Activated CD4-positive, alpha-beta T cell treated with anti-CD3 and anti-CD28 coated beads for 4 hours (primary cell): Measurements from ENCODE around the gene BEND3.
"Not testable (repeated sequence)": the region's sequence is repeated elsewhere in the genome, so short reads cannot be mapped to it uniquely, and the experiment has no call there.

ENCODE experiments used
- DNase-seq, 2 donors: peaks; one replicate each; pipeline ENCODE4 v3.0.0-alpha.2; 2020

BEND3 gene

DNA sequence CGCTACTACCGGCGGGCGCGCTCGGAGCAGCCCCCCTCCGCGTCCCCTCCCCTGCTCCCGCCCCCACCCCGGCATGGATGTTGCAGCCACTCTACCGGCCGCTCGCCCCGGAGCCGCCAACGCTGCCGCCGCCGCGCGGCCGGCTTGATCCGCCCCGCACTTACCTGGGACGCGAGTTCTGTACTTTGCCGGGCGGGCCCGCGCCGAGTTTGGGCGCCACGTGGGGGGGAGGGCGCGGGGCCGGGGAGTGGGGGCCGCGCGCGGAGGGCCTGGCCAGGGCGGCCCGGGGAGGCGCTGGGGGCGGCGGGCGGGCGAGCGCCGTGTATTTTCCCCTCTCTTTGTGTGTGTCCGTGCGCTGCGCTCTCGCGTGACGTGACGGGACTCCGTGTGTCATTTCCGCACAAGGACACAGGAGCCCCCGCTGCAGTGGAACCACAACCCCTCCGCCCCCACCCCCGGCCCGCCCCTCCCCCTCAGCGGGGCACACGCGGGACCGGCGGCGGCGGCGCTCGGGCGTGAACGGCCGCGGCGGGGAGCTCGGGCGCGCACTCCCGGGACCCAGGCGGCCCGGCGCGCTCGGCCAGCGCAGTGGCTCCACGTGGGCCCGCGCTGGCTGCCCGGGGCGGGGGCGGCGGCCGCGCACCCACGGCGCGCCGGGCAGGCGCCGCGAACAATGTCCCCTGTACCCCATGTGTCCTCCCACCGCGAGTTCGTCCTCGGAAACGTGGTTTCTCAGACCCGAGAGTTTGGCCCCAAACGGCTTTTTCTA is at the start of gene BEND3:
Gene BEND3 (minus strand): TSS at position 590 of the 769 bp plus-strand sequence. CDS start 16,230 bp downstream, outside the sequence.
- DNase-seq = peak; percentile 69 to 74

DNA sequence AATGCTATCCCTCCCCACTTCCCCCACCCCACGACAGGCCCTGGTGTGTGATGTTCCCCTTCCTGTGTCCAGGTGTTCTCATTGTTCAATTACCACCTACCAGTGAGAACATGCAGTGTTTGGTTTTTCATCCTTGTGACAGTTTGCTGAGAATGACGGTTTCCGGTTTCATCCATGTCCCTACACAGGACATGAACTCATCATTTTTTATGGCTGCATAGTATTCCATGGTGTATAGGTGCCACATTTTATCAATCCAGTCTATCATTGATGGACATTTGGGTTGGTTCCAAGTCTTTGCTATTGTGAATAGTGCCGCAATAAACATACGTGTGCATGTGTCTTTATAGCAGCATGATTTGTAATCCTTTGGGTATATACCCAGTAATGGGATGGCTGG is 49.0 kb upstream of the BEND3 start:
- not testable (repeated sequence) for DNase-seq

DNA sequence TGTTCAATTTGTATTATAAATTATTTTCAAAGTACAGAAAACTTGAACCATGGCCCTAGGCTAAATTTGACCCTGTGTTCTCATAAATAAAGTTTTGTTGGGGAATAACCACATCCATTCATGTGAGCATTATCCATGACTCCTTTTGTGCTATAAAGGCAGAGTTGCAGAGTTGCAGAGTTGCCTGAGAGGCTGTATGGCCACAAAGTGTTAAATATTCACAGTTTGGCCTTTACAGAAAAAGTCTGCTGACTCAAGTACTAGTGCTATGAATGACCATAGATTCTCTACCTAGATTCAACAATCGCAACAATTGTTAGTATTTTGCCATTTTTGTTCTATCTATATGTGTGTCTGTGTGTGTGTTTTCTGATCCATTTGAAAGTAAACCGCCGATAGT is 46.2 kb upstream of the BEND3 start:
- no peak for DNase-seq

DNA sequence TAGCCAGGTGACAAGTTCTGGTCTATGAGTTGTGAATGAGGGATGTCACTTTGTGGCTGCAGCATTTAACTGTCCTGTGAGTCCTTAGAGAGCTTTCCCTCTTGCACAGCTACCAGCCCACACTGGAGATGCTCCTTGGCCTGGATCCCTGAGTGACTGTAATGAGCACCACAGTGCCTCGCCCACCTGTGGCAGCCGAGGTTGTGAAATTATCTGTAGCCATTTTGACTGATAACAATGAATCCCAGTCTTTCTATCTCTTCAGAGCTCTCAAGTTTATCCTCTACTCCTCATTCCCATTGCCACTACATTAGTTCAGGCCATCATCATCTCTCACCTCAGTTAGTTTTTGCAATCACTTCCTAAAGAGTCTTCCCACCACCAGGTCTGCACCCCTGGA is 41.3 kb upstream of the BEND3 start:
- no peak for DNase-seq

DNA sequence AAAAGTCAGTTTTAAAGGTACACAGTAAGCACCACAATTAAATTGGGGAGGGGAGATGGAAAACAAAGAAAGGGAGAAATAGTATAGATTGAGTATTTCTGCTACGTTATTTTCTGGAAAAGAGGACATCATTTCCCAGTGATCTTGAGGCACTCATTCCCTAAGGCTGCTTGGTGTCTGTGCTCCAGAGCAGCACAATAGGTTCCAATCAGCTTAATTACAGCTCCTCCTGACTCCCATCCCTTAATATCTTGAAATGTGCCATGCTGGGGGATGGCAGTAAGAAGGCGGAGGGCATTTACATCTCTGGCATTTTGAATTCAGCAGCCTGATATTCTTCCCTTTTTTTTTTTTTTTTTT is 39.5 kb upstream of the BEND3 start:
- DNase-seq = no peak

DNA sequence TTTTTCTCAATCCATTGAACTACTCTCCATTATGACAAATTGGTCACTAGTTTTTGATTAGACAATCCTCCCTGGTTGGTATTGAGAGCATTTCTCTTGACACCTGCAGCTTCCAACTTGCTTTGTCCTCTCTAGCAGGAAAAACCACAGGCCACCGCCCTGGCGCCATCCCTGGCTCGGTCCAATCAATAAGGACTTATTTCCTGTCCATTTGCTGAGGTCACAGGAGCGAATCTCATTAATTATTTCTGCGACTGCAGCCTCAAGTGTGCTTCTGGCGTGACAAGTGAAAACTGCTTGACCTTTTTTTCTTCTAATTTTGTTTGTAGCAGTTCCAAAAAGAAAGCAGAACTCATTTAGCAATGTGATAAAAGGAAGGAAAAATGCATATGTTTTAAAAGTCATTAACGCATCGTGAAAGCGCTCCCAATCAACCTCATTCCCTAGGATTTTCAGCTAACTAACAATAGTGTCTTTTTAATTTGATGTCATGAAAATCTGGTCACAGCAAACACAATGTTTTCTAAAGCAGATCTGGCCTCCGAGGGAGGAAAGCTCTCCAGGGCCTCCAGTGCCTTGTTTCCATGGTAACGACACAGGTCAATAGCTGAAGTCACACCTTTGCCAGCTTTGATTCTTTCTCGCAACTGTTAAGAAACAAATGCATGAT is 39.0 kb upstream of the BEND3 start:
- no peak for DNase-seq

DNA sequence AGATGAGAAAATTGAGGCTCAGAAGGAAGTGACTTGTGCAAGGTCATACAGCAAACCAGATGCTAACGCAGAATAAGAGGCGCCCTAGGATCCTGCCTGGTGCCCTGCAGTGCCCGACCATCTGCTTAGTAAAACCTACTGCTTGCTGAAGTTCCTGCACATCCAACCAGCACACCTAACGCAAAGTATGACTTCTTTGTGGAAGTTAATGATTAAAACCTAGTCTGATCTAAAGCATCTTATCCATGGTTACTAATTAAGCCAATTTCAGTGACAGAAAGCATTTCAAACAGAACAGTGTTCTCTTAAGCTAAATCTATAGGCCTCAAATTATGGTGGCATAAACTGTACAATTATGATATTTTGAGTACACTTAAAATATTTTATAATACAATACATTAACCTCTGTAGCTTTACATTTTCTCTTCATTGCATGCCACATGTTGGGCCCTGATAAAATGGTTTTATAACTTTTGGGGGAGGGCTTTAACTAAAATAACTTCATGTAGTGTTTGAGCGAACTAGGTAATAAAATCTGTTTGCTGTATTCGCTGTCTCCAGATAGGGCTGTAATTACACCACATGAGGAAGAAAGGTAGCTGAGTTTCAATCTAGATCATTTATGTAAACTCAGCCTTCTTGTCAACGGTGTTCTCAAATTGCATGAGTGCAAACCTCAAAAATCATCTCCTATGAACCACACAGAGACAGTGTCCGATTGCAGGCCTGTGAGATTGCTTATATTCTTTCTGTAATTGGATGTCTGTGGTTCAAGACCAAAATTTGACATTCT is 37.5 kb upstream of the BEND3 start:
- no peak for DNase-seq

DNA sequence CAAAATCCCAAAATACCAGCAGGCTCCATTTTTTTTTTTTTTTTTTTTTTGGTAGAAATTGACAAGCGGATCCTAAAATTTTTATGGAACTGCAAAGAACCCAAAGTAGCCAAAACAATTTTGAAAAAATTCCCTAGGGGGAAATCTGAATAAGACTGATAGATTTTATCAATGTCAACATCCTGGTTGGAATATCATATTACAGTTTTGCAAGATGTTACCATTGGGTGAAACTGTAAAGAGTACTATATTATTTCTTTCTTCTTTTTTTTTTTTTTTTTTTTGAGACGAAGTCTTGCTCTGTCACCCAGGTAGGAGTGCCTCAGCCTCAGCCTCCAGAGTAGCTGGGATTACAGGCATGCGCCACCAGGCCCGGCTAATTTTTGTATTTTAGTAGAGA is 29.4 kb upstream of the BEND3 start:
- DNase-seq = no peak

DNA sequence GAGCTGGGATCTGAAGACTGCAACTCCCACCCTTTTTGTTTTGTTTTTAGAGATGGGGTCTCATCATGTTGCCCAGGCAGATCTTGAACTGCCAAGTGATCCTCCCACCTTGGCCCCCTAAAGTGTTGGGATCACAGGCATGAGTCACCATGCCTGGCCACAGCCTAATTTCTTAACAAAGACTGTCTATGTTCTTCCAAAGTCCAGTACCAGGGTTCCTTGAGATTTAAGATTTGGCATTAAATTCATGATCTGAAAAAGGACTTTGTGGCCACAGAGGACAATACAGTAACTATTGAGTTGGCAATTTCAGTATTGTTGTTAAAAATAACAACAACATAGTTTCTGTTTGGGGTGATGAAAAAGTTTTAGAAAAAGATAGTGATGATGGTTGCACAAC is 28.7 kb upstream of the BEND3 start:
- no peak for DNase-seq

DNA sequence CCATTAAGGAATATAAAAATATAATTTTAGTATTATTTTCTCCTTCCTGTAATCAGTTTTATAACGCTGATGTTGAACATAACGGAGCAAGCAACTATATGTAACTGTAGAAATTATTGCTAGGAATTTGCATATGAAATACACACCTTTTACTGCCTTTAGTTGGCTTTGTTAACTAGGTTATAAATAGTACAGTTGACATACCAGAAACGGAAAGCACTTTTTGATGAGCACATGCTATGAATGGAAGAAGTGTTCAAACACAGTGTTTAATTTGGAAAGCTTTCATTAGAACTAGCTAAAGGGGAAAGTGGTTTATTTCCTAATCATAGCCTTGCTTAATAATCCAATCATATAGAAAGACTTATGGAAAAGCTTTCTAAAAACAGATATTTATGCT is 25.3 kb upstream of the BEND3 start:
- DNase-seq = no peak

DNA sequence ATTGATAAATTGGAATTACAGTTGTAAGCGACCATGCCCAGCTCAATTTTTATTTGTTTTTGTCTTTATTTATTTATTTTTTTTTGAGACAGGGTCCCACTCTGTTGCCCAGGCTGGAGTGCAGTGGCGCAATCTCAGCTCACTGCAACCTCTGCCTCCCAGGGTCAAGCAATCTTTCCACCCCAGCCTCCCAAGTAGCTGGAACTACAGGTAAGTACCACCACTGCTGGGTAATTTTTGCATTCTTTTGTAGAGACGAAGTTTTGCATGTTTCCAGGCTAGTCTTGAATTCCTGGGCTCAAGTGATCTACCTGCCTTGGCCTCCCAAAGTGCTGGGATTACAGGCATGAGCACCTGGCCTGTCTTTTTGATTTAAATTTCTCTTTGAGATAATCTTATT is 21.0 kb upstream of the BEND3 start:
- DNase-seq = not testable (repeated sequence)

DNA sequence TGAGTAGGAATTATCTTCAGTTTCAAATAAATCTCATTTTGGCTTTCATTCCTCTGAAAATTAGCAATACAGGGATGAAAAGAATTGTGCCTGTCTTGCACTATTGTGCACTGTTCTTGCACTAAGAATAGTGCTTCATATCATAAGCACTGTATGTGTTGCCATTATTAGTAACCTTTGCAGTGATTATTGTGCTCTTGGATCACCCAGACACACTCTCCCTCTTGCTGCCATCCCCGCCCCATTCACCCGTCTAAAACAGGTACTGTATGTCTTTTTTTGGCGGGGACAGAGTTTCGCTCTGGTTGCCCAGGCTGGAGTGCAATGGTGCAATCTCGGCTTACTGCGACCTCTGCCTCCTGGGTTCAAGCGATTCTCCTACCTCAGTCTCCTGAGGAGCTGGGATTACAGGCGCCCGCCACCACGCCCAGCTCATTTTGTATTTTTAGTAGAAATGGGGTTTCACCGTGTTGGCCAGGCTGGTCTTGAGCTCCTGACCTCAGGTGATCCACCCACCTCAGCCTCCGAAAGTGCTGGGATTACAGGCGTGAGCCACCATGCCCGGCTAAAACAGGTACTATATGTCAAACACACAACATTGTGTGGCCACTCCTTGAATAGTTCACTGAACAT is 19.8 kb upstream of the BEND3 start:
- DNase-seq = not testable (repeated sequence)

DNA sequence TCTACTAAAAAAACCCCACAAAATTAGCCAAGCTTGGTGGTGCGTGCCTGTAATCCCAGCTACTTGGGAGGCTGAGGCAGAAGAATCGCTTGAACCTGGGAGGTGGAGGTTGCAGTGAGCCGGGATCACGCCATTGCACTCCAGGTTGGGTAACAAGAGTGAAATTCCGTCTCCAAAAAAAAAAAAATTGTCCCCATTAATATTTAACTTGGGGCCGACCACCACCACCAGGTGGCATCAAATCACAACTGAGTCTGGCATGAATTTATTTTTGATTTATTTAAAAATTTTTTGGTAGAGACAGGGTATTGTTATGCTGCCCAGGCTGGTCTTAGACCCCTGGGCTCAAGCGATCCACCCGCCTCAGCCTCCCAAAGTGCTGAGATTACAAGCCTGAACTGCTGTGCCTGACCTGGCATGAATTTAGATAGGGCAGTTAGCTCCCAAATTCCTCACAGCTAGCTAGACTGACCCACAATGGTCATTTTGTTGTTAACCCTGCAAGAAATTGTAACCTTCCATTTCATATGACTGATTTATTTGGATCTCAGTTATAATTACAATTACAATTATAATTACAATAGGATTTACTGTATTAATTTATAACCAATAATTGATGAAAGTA is 17.1 kb upstream of the BEND3 start:
- DNase-seq = peak in 1 of 2 donors; percentile 11

DNA sequence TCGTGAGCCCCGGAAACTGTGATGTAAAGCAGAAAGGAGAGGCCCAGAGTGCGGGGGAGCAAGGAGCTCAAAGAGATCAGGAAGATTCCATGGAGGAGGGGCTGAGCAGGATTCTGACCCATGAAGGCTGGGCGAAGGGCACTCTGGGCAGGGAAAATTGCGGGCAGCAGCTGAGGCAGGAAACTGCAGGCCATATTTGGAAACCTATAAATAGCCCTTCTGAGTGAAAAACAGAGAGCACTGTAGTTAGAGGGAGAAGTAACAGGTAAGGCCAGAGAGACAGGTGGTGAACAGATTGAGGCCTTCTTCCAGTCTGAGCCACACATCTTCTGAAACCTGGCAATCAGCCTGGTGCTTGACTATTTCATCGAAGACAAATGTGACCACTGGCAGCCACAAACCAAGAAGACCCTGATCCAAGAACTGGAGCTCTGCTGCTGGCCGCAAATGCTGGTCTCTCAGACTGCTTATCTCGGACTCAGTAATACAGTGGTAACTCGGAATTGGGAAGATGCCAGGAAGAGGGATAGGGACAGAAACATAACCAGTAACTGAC is 14.1 kb upstream of the BEND3 start:
- no peak for DNase-seq

DNA sequence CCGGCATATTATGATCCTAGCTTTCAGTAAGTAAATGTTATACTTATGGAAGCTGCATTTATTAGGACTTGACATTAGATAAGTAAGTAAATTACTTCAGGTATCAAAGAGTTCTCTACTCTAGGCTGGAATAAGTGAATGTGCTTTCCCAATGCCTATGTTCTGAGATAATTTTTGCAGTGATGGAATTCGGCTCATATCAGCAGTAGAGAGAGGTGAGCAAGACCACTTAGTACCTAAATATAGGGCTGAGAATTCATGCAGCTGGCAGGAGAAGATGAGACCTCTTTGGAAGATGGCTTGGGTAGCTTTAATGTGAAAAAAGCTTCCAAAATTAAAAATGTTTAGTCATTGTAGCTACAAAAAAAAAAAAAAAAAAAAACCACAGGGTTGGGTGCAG is 13.3 kb upstream of the BEND3 start:
- no peak for DNase-seq

DNA sequence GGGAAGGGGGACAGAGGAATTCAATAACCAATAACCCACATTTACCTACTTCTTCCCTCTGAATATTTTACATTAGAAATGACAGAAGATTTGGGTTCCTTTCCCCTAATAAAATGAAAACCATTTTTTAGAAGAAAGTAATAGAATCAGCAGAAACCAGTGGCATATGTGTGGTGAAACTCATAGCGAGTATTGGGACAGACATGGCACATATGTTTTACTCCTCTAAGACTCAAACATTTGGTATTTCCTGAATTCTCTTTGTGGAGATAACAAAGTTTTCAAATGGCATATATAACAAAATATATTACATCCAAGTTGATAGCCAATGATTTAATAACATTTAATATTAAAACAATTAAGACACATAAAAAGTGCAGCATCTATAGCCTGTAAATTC is 12.9 kb upstream of the BEND3 start:
- DNase-seq = no peak

DNA sequence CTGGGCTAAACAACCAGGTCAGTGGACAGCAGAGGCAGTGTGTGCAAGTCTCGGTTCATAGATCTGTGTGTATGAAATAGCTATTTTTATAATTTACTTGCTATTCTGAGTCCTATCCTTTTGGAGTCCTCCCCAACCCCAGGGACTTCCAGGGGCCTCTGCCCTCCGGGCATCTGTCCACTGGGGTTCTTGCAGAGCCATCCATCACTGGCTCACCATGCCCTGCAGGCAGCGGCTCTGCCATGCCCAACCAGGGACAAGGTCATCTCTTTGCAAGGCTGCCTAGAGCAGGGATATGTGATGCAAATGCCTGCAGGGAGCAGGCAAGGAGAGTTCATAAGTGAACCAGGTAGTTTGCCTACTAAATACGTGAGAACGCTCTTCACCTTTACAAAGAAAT is 10.5 kb upstream of the BEND3 start:
- DNase-seq = no peak

DNA sequence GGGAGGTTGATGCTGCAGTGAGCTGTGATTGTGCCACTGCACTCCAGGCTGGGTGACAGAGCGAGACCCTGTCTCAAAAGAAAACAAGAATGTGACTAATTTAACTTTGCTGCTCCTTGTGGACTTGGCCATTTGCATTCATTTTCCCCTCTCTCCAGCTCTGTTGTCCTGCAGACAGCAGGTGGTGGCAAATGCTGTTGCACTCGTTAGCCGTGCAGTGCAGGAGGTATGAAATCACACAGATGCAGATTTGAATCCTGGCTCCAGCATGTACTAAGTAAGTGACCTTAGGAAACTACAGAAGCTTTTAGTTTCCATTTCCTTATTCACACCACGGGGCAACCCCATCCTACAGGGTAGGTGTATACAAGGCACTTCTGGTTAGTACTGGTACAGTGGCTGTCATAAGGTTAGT is 9.6 kb upstream of the BEND3 start:
- no peak for DNase-seq

DNA sequence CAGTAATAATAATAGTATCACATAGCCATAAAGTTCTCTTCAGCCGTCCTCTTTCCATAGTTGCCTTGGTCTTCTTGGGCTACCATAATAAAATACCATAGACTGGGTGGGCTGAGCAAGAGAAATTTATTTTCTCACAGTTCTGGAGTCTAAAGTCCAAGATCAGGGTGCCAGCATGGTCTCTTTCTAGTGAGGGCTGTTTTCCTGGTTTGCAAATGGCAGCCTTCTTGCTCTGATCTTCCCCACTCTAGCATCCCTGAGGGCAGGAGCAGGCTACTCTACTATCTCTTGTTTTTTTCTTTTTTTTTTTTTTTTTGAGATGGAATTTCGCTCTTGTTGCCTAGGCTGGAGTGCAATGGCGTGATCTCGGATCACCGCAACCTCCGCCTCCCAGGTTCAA is 8.2 kb upstream of the BEND3 start:
- no peak for DNase-seq

DNA sequence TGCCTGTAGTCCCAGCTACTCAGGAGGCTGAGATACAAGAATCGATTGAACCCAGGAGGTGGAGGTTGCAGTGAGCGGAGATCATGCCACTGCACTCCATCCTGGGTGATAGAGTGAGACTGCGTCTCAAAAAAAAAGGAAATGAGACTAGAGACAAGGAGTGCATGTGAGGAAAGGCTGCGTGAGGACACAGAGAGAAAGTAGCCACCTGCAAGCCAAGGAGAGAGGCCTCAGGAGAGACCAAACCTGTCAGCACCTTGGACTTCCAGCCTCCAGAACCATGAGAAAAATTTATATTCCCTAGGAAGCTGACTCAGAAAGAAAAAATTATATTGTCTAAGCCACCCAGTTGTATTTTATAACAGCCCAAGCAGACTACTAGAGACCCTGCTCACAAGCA is 7.4 kb upstream of the BEND3 start:
- DNase-seq = no peak

DNA sequence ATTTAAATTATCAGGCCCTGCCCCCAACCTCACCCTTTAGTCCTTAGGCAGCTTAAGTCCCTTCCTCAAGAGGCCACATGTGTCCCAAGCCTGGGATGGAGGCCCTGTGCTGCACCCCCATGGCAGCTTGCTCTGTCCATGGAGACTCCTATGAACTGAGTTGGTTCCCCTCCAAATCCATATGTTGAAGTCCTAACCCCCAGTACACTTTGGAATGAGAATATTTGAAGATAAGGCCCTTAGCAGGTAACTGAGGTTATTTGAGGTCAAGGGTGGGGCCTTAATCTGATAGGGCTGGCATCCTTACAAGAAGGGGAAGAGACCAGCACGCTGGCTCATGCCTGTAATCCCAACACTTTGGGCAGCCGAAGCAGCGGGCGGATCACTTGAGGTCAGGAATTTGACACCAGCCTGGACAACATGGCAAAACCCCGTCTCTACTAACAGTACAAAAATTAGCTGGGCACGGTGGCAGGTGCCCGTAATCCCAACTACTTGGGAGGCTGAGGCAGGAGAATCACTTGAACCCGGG is 6.7 kb upstream of the BEND3 start:
- no peak for DNase-seq

DNA sequence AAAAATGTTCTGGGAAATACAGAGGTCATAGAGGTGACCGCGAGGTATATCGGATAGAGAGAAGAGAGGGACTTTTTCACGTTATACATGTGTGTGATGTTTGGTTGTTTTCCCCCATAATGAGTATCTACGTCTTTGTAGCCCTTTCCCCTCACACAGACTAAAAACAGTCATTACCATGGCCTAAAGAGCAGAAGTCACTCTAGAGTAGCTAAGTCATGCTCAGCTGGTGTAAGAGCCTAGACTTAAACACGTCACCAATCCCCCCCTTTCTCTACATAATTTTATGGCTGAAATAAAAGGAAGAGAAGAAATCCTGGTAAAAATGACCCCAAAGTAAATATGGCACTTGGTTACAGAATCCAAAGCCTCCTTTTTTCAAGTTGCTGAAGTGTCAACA is 6.0 kb upstream of the BEND3 start:
- DNase-seq = no peak
